Hepatocyte (in vitro differentiated cells): ENCODE results near the gene NAV2. TPM values are rescaled to one million over a fixed set of nuclear protein-coding genes. Genes with fewer than 3 reads are reported as not detected.
A peak's percentile ranks its signal among the peaks of the same experiment; 100 is the strongest.

ENCODE experiments used
- DNase-seq: peaks from one replicate; pipeline ENCODE4 v3.0.0-alpha.2; 2016; ENCODE audit warnings: low spot score
- H2AFZ ChIP-seq: fragments of 200-600 bp; sonication (generic); 2 replicates; pipeline ENCODE4 v1.6.0; 2016; ENCODE audit warnings: antibody characterized with exemption, mild to moderate bottlenecking
- H3K27ac ChIP-seq: fragments of 200-600 bp; sonication (generic); 2 replicates; pipeline ENCODE4 v1.5.1; 2016; ENCODE audit warnings: mild to moderate bottlenecking
- H3K27me3 ChIP-seq: fragments of 200-600 bp; sonication (generic); 2 replicates; pipeline ENCODE4 v1.6.1; 2016
- H3K36me3 ChIP-seq: fragments of 200-600 bp; sonication (generic); replicated peaks from 2 replicates; pipeline ENCODE4 v1.5.1; 2016; ENCODE audit warnings: low read depth; ENCODE audit not compliant: insufficient read depth
- H3K4me1 ChIP-seq: fragments of 200-600 bp; sonication (generic); 2 replicates; pipeline ENCODE4 v1.5.1; 2016; ENCODE audit warnings: mild to moderate bottlenecking, moderate library complexity; ENCODE audit not compliant: insufficient read depth
- H3K4me2 ChIP-seq: fragments of 200-600 bp; sonication (generic); 2 replicates; pipeline ENCODE4 v1.6.0; 2016
- H3K4me3 ChIP-seq: fragments of 200-600 bp; sonication (generic); 2 replicates; pipeline ENCODE4 v1.5.1; 2016; ENCODE audit warnings: mild to moderate bottlenecking
- H3K79me2 ChIP-seq: fragments of 200-600 bp; sonication (generic); 2 replicates; pipeline ENCODE4 v1.6.0; 2017; ENCODE audit warnings: mild to moderate bottlenecking
- H3K9me2 ChIP-seq: fragments of 200-600 bp; sonication (generic); replicated peaks from 2 replicates; pipeline ENCODE4 v1.6.0; 2017; ENCODE audit warnings: mild to moderate bottlenecking; ENCODE audit not compliant: insufficient read depth
- H3K9me3 ChIP-seq: fragments of 200-600 bp; sonication (generic); 2 replicates; pipeline ENCODE4 v1.5.1; 2016; ENCODE audit warnings: low read depth, mild to moderate bottlenecking
- H4K20me1 ChIP-seq: fragments of 200-600 bp; sonication (generic); 2 replicates; pipeline ENCODE4 v1.6.0; 2016; ENCODE audit warnings: mild to moderate bottlenecking; ENCODE audit not compliant: insufficient read depth, poor library complexity, severe bottlenecking
- EZH2 ChIP-seq: fragments of 200-600 bp; sonication (generic); IDR thresholded peaks from 2 replicates; pipeline ENCODE4 v1.6.1; 2016; ENCODE audit warnings: antibody characterized with exemption, mild to moderate bottlenecking, borderline replicate concordance
- EZH2phosphoT487 ChIP-seq: fragments of 200-600 bp; sonication (generic); IDR thresholded peaks from one replicate; pipeline ENCODE4 v1.6.1; 2018; ENCODE audit warnings: antibody characterized with exemption, mild to moderate bottlenecking, low read depth, moderate library complexity; ENCODE audit not compliant: unreplicated experiment, severe bottlenecking
- WGBS: methylation state at CpG from one replicate; pipeline ENCODE4 v1.1.6; 2016; ENCODE audit warnings: low lambda C conversion rate; ENCODE audit errors: missing lambda C conversion rate; 5-methylcytosine and 5-hydroxymethylcytosine counted together
- polyA plus RNA-seq: library from polyadenylated mRNA; unstranded; fragments of >200 nt; fragmentation: Nextera tagmentation; extraction: Ambion mirVana; gene quantifications from 2 replicates; pipeline ENCODE4 v1.2.1, GENCODE V29; 2016
- total RNA-seq: library from RNA; depleted of rRNA; stranded (reverse); fragments of >200 nt; gene quantifications from 2 replicates; pipeline ENCODE4 v1.2.3, GENCODE V29; 2014
- TF ChIP-seq, protein P1 (sequence below): fragments of 200-600 bp; sonication (generic); IDR thresholded peaks from 2 replicates; pipeline ENCODE4 v1.5.1; 2016; ENCODE audit warnings: antibody characterized with exemption, mild to moderate bottlenecking; ENCODE audit not compliant: poor library complexity

The NAV2 gene, protein sequence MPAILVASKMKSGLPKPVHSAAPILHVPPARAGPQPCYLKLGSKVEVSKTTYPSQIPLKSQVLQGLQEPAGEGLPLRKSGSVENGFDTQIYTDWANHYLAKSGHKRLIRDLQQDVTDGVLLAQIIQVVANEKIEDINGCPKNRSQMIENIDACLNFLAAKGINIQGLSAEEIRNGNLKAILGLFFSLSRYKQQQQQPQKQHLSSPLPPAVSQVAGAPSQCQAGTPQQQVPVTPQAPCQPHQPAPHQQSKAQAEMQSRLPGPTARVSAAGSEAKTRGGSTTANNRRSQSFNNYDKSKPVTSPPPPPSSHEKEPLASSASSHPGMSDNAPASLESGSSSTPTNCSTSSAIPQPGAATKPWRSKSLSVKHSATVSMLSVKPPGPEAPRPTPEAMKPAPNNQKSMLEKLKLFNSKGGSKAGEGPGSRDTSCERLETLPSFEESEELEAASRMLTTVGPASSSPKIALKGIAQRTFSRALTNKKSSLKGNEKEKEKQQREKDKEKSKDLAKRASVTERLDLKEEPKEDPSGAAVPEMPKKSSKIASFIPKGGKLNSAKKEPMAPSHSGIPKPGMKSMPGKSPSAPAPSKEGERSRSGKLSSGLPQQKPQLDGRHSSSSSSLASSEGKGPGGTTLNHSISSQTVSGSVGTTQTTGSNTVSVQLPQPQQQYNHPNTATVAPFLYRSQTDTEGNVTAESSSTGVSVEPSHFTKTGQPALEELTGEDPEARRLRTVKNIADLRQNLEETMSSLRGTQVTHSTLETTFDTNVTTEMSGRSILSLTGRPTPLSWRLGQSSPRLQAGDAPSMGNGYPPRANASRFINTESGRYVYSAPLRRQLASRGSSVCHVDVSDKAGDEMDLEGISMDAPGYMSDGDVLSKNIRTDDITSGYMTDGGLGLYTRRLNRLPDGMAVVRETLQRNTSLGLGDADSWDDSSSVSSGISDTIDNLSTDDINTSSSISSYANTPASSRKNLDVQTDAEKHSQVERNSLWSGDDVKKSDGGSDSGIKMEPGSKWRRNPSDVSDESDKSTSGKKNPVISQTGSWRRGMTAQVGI (N-terminal part only)
- total RNA-seq = 18.1 and 30.8 TPM in 2 replicates
- 23.7 and 38.1 TPM in 2 replicates for polyA plus RNA-seq

DNA sequence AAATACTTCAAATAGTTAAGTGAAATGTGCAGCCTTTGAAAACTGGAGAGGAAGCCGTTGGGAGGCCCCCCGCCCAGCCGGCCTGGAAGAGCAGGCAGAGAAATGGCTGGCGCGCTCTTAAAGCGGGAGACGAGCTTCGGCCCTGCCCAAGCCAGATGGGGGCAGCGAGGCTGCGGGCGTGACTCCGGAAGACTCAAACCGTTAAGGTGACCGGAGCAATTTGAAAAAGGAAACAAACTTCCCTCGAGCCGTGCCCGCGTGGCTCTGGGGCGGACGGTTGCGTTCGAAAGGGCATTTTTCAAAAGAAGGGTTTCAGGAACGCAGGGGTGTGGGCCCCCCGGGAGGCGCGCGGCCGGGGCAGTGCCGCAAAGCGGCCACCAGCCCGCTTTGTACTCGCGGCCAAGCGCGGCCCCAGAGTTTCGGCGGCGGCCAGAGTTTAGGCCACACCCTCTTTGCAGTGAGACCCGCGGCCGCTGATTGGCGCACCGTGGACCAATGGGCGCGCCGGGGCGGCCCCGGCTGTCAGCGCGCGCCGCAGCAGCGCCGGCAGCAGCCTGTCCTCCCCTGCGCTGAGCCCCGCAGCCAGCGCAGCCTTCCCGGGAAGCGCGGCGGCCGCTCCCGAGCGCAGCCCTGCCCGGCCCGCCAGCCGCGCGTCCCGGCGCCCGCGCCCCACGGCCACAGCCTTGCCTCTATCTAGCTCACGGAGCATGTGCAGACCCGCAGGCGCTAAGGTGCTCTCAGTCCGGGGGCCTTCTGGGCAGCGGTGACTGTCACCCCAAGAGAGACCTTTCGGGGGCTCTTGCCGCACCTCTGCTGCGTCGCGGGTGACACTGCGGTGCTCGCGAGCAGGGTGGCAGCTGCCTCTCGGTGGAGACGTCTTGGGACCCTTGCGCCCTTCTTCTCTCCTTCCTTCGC, at the start of gene NAV2:
NAV2 (plus strand) TSS at position 557 of the 915 bp plus-strand sequence. CDS start 859 bp downstream, outside the sequence.
- no peaks in the 10 kb centered on the region for H3K9me3 ChIP-seq
- under 1% methylated on average over 77 of the region's 91 CpGs for WGBS
- no peaks in the 10 kb centered on the region for H3K9me2 ChIP-seq

DNA sequence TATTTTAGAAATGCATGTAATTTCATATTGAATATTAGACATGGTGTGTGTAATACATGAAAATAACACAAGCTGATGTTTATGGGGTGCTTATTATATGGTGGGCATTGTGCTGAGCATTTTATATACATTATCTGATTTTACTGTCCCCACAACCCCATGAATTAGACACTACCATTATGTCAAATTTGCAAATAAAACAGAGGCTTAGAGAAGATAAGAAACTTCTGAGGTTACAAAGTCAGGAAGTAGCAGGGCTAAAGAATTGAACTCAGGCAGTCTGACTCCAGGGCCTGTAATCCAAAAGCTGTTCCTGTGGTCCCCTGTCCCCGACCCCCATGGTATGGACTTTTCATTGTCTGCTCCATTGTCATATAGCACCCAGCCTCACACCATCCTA, 49.4 kb upstream of the NAV2 start:
- H3K27me3 ChIP-seq = no peaks in the 10 kb centered on the region

More for the DNA sequence above, at the start of gene NAV2:
- H3K4me3 ChIP-seq = peak within 1 kb of the TSS; percentile 56
- peaks cover 4% of the 10 kb centered on the region for H3K79me2 ChIP-seq
- peaks cover 19% of the 10 kb centered on the region for H3K4me1 ChIP-seq
- H3K27ac ChIP-seq = peak within 1 kb of the TSS; percentile 95
- peak; percentile 96 for DNase-seq
- no peaks in the 10 kb centered on the region for H3K36me3 ChIP-seq
- H3K27me3 ChIP-seq = peaks cover 22% of the 10 kb centered on the region
- TF ChIP-seq, protein P1, sequence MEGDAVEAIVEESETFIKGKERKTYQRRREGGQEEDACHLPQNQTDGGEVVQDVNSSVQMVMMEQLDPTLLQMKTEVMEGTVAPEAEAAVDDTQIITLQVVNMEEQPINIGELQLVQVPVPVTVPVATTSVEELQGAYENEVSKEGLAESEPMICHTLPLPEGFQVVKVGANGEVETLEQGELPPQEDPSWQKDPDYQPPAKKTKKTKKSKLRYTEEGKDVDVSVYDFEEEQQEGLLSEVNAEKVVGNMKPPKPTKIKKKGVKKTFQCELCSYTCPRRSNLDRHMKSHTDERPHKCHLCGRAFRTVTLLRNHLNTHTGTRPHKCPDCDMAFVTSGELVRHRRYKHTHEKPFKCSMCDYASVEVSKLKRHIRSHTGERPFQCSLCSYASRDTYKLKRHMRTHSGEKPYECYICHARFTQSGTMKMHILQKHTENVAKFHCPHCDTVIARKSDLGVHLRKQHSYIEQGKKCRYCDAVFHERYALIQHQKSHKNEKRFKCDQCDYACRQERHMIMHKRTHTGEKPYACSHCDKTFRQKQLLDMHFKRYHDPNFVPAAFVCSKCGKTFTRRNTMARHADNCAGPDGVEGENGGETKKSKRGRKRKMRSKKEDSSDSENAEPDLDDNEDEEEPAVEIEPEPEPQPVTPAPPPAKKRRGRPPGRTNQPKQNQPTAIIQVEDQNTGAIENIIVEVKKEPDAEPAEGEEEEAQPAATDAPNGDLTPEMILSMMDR = no peak
- no peak for TF ChIP-seq EZH2
- no peak for TF ChIP-seq EZH2phosphoT487
- no peaks in the 10 kb centered on the region for H4K20me1 ChIP-seq
- peak within 1 kb of the TSS; percentile 75 for H2AFZ ChIP-seq
- H3K4me2 ChIP-seq = peak within 1 kb of the TSS; percentile 97

More for the DNA sequence above, 49.4 kb upstream of the NAV2 start:
- Histone ChIP-seq H3K9me3 (no peaks in the 10 kb centered on the region), H3K9me2 (no peaks in the 10 kb centered on the region), H3K36me3 (no peaks in the 10 kb centered on the region), H2AFZ (no peak overlapping the region), H3K4me2 (no peak overlapping the region), H3K27ac (no peak overlapping the region), H3K4me3 (no peak overlapping the region), H3K79me2 (no peaks in the 10 kb centered on the region), H3K4me1 (no peaks in the 10 kb centered on the region), H4K20me1 (no peaks in the 10 kb centered on the region)
- TF ChIP-seq EZH2phosphoT487 (no peak), EZH2 (no peak)
- TF ChIP-seq, protein P1 = no peak
- no peak for DNase-seq
- WGBS = 43% methylated on average over 1 of the region's 1 CpG
